SK-N-MC (cell line): ENCODE results near the gene SLBP.

Experiments used
- EZH2 ChIP-seq: fragments of 200-600 bp; sonication (generic); IDR thresholded peaks from one replicate; pipeline ENCODE4 v1.6.1; 2017; ENCODE audit warnings: antibody characterized with exemption
- POLR2AphosphoS5 ChIP-seq: IDR thresholded peaks from 2 replicates; pipeline ENCODE4 v1.6.1; 2012; ENCODE audit warnings: mild to moderate bottlenecking, low read depth, low read length, borderline replicate concordance

DNA sequence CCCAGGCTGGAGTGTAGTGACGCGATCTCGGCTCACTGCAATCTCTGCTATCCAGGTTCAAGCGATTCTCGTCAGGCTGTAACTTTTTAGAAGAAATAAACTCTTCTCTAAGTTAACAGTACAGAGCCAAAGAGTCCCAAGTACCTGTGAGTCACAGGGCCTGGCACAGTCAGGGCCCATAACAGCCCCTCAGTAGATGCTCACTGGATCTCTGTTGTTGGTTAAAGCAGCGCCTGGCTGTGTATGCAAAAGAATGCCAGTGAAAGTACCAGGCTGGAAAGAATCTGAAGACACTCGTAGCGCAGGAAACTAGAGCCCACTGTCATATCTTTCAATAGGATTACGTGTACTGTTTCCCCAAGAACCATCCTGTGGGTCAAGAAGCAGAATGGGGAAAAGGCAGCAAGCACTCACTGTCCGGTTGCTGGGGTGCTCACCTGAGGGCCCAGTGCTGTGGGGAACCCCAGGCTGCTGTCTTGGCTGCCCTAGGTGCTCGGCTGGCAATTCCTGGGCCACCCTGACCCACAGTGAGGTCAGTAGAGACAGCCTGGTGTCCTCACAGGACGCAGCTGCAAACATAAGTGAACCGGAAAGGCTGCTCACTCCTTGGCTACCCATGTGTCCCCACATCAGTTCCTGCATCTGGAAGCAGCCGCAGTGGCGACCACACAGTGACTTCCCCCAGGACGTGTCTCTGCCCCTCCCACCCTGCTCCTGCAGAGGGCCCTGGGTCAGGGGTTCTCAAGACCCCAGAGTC lies 3.1 kb upstream of the SLBP start:
- TF ChIP-seq POLR2AphosphoS5 (no peak), EZH2 (no peak)
